Endothelial cell of umbilical vein (primary cell): Measurements from ENCODE around the gene GIPC3. TPM values are rescaled to one million over a fixed set of nuclear protein-coding genes. Genes with fewer than 3 reads are reported as not detected.

Experiments used
- BruUV-seq: library from RNA; stranded (reverse); fragments of 400-500 nt; replicated peaks from 2 replicates; lab custom pipeline; 2021; lab: Mats Ljungman, UMichigan
- CTCF ChIA-PET: fragments of 300-600, 350-600 bp; sonication (Branson Sonifier 250); formaldehyde crosslinking; loops from one replicate; lab custom pipeline; 2021; ENCODE audit warnings: antibody characterized with exemption, inconsistent platforms; lab: Charles Lee
- POLR2A ChIA-PET: fragments of 300-600, 350-600 bp; sonication (Branson Sonifier 250); formaldehyde crosslinking; loops from one replicate; lab custom pipeline; 2021; ENCODE audit warnings: antibody characterized with exemption, inconsistent platforms; lab: Charles Lee
- DNase-seq: peaks from one replicate; pipeline ENCODE4 v3.0.0-alpha.2; 2011; ENCODE audit warnings: low read depth, low spot score
- FAIRE-seq: peaks from 2 replicates; lab custom pipeline; 2011; peaks lifted over from hg19 to GRCh38; lab: Jason Lieb, UNC
- H2AFZ ChIP-seq: 2 replicates; pipeline ENCODE4 v1.6.0; 2012; ENCODE audit warnings: low read depth, low read length, control low read depth, inconsistent platforms
- H3K27ac ChIP-seq: 2 replicates; pipeline ENCODE4 v1.5.1; 2011; ENCODE audit warnings: low read depth, mild to moderate bottlenecking, control low read depth, low read length, moderate library complexity; ENCODE audit not compliant: insufficient read depth
- H3K27me3 ChIP-seq, 2 experiments: 2 replicates each; pipeline versions ENCODE4 v1.6.0 to v1.6.1; 2011; ENCODE audit warnings: low read length in 2 of 2, mixed read lengths in 1 of 2; ENCODE audit not compliant: control insufficient read depth in 2 of 2, insufficient read depth in 2 of 2
- H3K36me3 ChIP-seq, 2 experiments: 2 replicates in 1 of 2; 3 replicates in 1 of 2; pipeline ENCODE4 v1.5.1; 2011; ENCODE audit warnings: low read length in 2 of 2, mild to moderate bottlenecking in 1 of 2, moderate library complexity in 1 of 2; ENCODE audit not compliant: control insufficient read depth in 2 of 2, insufficient read depth in 2 of 2; ENCODE audit errors: extremely low read depth in 1 of 2
- H3K4me1 ChIP-seq: 3 replicates; pipeline ENCODE4 v1.5.1; 2011; ENCODE audit warnings: mild to moderate bottlenecking, low read length; ENCODE audit not compliant: control insufficient read depth, insufficient read depth; ENCODE audit errors: extremely low read depth
- H3K4me2 ChIP-seq: 2 replicates; pipeline ENCODE4 v1.6.1; 2011; ENCODE audit warnings: low read length, control low read depth, mixed read lengths; ENCODE audit not compliant: insufficient read depth
- H3K4me3 ChIP-seq, 3 experiments: fragments of 200-600 bp in 1 of 3; sonication (generic), shearing (Covaris generic) in 1 of 3; replicated peaks in 1 of 3; 2 replicates each; pipeline ENCODE4 v1.5.1; 2011 to 2016; ENCODE audit warnings: control low read depth in 3 of 3, low read length in 3 of 3, mild to moderate bottlenecking in 2 of 3, inconsistent platforms in 1 of 3, low read depth in 1 of 3, moderate library complexity in 1 of 3; ENCODE audit not compliant: insufficient read depth in 1 of 3
- H3K79me2 ChIP-seq: 2 replicates; pipeline ENCODE4 v1.6.0; 2012; ENCODE audit warnings: low read length, inconsistent platforms; ENCODE audit not compliant: control insufficient read depth, insufficient read depth
- H3K9ac ChIP-seq: replicated peaks from 2 replicates; pipeline ENCODE3; 2011; ENCODE audit warnings: low read length, control low read depth; ENCODE audit not compliant: insufficient read depth; ENCODE audit errors: extremely low read depth
- H3K9me1 ChIP-seq: replicated peaks from 3 replicates; pipeline ENCODE4 v1.6.0; 2011; ENCODE audit warnings: mild to moderate bottlenecking, low read length; ENCODE audit not compliant: control insufficient read depth, insufficient read depth; ENCODE audit errors: extremely low read depth
- H3K9me3 ChIP-seq: replicated peaks from 2 replicates; pipeline ENCODE4 v1.5.1; 2012; ENCODE audit warnings: low read length, inconsistent platforms; ENCODE audit not compliant: control insufficient read depth, insufficient read depth
- H4K20me1 ChIP-seq: replicated peaks from 2 replicates; pipeline ENCODE3; 2011; ENCODE audit warnings: mild to moderate bottlenecking, low read length; ENCODE audit not compliant: control insufficient read depth, insufficient read depth; ENCODE audit errors: extremely low read depth
- CTCF ChIP-seq, 2 donors: IDR thresholded peaks; 1 replicate in 1 of 2; 2 replicates in 1 of 2; pipeline ENCODE4 v1.5.1; 2011; ENCODE audit warnings: low read length in 2 of 2, mild to moderate bottlenecking in 2 of 2, moderate library complexity in 2 of 2, control low read depth in 1 of 2, inconsistent platforms in 1 of 2, low read depth in 1 of 2; ENCODE audit not compliant: insufficient read depth in 1 of 2; ENCODE audit errors: extremely low read depth in 1 of 2
- EZH2 ChIP-seq: IDR thresholded peaks from 2 replicates; pipeline ENCODE4 v1.6.1; 2012; ENCODE audit warnings: borderline replicate concordance, low read depth, mild to moderate bottlenecking, moderate library complexity, low read length, inconsistent platforms; ENCODE audit not compliant: severe bottlenecking
- GATA2 ChIP-seq: IDR thresholded peaks from 2 replicates; pipeline ENCODE4 v1.7.0; 2011; ENCODE audit warnings: low read depth, mild to moderate bottlenecking, moderate library complexity, mixed read lengths, low read length; ENCODE audit not compliant: insufficient read length, insufficient read depth
- JUN ChIP-seq: IDR thresholded peaks from 2 replicates; pipeline ENCODE4 v1.6.1; 2011; ENCODE audit warnings: borderline replicate concordance, low read depth; ENCODE audit not compliant: insufficient read length, insufficient read depth
- MAX ChIP-seq: IDR thresholded peaks from 2 replicates; pipeline ENCODE4 v1.6.1; 2011; ENCODE audit not compliant: insufficient read depth, insufficient read length
- MYC ChIP-seq: IDR thresholded peaks from one replicate; pipeline ENCODE4 v1.6.1; 2011; ENCODE audit warnings: mild to moderate bottlenecking, low read depth, low read length
- POLR2A ChIP-seq: IDR thresholded peaks from 2 replicates; pipeline ENCODE4 v1.6.1; 2012; ENCODE audit warnings: low read depth, mild to moderate bottlenecking, control low read depth, low read length
- POLR2AphosphoS5 ChIP-seq: IDR thresholded peaks from 2 replicates; pipeline ENCODE4 v1.6.1; 2012; ENCODE audit warnings: low read depth, mild to moderate bottlenecking, control low read depth, low read length, moderate library complexity; ENCODE audit not compliant: insufficient read depth
- dilution Hi-C: fragments of 300-500 bp; cut with MboI; formaldehyde crosslinking; loops from one replicate; pipeline ENCODE4 v1.15.0; 2019; ENCODE audit warnings: low sequenced_read_pairs; ENCODE audit not compliant: extremely low pct_ligation_motif_present
- intact Hi-C: fragments of 100-400 bp; cut with micrococcal nuclease; formaldehyde crosslinking; loops from one replicate; pipeline ENCODE4 v1.10.0; 2022
- polyA plus RNA-seq, 4 experiments: library from polyadenylated mRNA; depleted of rRNA in 3 of 4; stranded (reverse) in 3 of 4; unstranded in 1 of 4; fragments of >200 nt; gene quantifications; 2 replicates each; pipeline versions ENCODE4 v1.2.1 to v1.2.3, GENCODE V29; 2011 to 2012; ENCODE audit warnings: missing spikeins in 1 of 4
- total RNA-seq: library from RNA; stranded (reverse); gene quantifications from 2 replicates; pipeline ENCODE4 v1.2.3, GENCODE V29; 2021

GIPC3 gene
- total and polyA plus RNA-seq, 2 donors (not counting 3 experiments of a cell fraction or from before 2014, with no cell fraction given), result 2.2 to 6.6 TPM

- dilution Hi-C loops (no loop called here), intact Hi-C loops (no loop called here)
- H3K9me1 ChIP-seq, result no peaks in the 10 kb centered on the region
- no peak overlapping the region for H3K4me2 ChIP-seq
- no peaks in the 10 kb centered on the region for H4K20me1 ChIP-seq
- CTCF ChIA-PET, result interaction anchor here (1.3 kb wide), 1 partner anchor 10 kb away, joined by 4 read pairs; no protein-coding TSS in a partner anchor
- no peaks in the 10 kb centered on the region for H3K4me1 ChIP-seq
- POLR2A ChIA-PET, result no interaction called here
- H3K9ac ChIP-seq, result no peak overlapping the region
- H3K36me3 ChIP-seq, result peaks cover 9 to 41% of the 10 kb centered on the region in 2 experiments
- DNase-seq, result no peak
- FAIRE-seq, result no peak
- no peaks in the 10 kb centered on the region for H3K9me3 ChIP-seq
- TF ChIP-seq MYC (no peak), JUN (no peak), GATA2 (no peak), POLR2AphosphoS5 (no peak), CTCF (IDR thresholded peaks at IDR 0.05; ENCODE audit: extremely low read depth in 1 of 2, insufficient read depth in 1 of 2, low read depth in 1 of 2, low read length in 2 of 2) (no peak), MAX (no peak), EZH2 (no peak), POLR2A (no peak)
- no peaks in the 10 kb centered on the region for H3K27me3 ChIP-seq
- no peak overlapping the region for H3K4me3 ChIP-seq
- H2AFZ ChIP-seq, result no peak overlapping the region
- no TSS peak for BruUV-seq
- H3K79me2 ChIP-seq, result no peaks in the 10 kb centered on the region
- no peak overlapping the region for H3K27ac ChIP-seq
These were observed 49.3 kb upstream of the GIPC3 start for GRCh38 chr19:3535981-3536380.
